SKM-1 (cell line): ENCODE results near the gene MTPN.

ENCODE experiments used
- DNase-seq: peaks from one replicate; lab custom pipeline; 2025; ENCODE audit not compliant: unreplicated experiment; lab: John Stamatoyannopoulos, UW

The MTPN gene

DNA sequence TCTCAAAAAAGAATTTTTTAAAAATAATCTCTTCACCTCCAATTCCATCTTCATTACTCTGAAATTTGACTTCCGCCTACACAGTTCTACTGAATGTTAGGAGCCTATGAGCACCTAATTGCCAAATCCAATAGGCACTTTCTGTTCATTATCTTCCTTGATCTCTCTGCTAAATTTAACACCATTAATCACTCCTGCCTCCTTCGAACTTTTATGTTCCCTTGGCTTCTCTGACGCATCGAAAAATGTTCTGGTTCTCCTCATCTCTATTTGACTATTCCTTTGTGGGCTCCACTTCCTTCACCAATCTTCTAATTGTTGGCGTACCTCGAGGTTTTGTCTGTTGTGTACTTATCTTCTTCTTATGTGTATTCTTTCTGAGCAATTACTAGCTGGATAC is 87.3 kb downstream of the MTPN start:
- DNase-seq: no peak

DNA sequence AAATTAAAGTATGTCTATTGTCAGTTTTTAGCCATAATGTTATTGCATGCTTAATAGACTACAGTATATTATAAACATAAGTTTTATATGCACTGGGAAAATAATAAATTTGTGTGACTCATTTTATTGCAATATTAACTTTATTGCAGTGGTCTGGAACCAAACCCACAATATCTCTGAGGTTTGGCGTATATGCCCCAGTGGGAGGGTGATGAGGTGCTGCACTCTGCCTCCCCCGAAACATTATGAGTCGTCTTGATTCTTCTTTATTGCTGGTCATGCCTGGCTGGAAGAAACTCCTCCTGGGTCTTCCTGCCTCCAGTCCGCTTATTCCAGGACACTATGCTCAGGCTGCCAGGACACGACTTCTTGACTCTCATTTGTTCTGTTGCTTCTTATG is 88.4 kb downstream of the MTPN start:
- no peak for DNase-seq

DNA sequence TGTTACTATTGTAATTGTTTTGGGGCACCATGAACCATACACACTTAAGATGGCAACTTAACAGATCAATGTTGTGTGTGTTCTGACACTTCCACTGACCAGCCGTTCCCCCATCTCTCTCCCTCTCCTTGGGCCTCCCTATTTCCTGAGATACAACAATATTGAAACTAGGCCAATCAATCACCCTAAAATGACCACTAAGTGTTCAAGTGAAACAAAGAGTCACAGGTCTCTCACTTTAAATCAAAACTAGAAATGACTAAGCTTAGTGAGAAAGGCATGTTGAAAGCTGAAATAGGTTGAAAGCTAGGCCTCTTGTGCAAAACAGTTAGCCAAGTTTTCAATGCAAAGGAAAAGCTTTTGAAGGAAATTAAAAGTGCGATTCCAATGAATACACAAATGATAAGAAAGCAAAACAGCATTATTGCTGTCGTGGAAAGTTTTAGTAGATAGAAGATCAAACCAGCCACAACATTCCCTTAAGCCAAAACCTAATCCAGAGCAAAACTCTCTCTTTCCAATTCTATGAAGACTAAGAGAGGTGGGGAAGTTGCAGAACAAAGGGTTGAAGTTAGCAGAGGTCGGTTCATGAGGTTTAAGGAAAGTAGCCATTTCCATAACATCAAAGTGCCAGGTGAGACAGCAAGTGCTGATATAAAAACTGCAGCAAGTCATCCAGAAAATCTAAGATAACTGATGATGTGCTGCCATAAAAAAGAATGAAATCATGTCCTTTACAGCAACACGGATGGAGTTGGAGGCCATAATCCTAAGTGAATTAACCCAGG is 90.6 kb downstream of the MTPN start:
- no peak for DNase-seq

GRCh38 chr7:135884495-135885232 is 92.5 kb downstream of the MTPN start:
- DNase-seq: no peak

GRCh38 chr7:135879233-135879632 is 97.9 kb downstream of the MTPN start:
- DNase-seq: no peak

DNA sequence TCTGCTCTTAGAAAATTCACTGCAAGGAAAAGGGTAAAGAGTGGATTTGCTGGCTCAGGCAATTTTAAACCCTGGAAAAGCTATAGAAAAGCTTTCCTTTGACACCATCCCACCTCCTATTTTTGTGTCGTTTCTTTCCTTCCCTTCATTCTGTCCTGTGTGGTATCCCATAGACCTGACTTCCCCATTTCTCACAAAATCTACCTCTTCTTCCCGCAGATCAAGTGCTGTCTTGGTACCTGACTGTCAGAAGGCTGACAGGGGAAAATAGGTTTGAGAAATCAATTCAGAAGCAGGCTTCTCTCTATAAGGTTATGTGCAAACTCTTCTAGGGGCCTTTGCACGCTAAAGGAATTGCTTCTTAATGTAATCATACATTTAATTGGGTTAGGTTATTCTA is 98.9 kb downstream of the MTPN start:
- DNase-seq: no peak

DNA sequence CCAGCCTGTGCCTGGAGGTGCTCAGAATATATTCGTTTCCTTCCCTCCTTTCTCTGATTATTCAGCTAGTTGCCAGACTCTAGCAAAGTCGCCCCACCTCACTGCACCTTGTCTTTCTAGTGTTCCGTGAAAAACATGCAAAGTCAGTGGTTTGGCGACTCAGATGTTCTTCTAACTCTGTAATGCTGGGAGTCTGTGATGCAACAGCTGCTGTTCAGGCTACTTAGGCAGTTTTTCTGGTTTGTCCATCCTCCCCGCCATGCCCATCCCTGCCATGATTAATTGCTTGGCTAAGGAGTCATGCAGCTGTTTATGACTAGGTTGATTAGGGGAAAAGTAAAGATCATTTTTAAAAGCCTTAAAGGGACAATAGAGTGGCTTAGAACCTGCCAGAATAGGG is 99.4 kb downstream of the MTPN start:
- no peak for DNase-seq
